ENCODE measurements around the gene ACSL5.

The ACSL5 gene, protein sequence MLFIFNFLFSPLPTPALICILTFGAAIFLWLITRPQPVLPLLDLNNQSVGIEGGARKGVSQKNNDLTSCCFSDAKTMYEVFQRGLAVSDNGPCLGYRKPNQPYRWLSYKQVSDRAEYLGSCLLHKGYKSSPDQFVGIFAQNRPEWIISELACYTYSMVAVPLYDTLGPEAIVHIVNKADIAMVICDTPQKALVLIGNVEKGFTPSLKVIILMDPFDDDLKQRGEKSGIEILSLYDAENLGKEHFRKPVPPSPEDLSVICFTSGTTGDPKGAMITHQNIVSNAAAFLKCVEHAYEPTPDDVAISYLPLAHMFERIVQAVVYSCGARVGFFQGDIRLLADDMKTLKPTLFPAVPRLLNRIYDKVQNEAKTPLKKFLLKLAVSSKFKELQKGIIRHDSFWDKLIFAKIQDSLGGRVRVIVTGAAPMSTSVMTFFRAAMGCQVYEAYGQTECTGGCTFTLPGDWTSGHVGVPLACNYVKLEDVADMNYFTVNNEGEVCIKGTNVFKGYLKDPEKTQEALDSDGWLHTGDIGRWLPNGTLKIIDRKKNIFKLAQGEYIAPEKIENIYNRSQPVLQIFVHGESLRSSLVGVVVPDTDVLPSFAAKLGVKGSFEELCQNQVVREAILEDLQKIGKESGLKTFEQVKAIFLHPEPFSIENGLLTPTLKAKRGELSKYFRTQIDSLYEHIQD

DNA sequence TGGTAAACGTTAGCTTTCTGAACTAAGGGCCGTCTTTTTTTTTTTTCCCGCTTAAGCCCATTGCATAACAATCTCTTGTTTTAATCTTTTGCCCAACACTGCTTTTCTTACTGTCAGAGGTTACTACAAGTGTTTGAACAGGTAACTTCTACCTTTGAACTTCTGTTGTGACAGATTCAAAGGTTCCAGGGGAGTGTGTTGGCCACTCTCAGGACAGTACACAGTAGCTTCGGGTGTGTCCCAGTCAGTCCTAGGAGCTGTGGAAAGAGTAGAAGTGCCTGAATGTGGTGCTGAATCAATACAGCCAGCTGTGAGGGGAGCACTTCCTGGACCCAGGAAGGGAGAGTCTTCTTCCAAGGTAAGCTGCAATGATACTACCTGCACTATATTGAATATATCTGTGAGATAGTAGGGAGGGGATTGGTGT lies at the start of gene ACSL5:
ACSL5 (plus strand) TSS at position 205 of the 427 bp plus-strand sequence. CDS start 20,831 bp downstream, outside the sequence.
- DNase-seq: no peak

DNA sequence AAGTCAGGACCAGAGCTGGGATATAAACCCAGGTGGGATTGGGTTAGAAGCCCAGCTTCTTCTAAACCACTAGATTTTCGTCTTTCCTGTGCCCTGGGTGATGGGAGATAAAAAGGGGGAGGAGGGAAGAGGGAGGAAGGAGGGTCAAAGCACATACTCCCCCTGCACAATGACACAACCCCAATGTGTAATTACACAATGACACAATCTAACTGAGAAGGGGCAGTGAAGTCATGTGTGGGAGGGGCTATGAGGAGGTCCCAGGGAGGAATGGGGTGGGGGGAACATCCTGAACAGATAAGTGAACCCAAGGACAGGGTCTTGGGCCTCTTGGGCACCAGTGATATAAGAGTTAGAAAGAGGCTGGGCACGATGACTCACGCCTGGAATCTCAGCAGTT lies 46.2 kb upstream of the ACSL5 start:
- DNase-seq: no peak

DNA sequence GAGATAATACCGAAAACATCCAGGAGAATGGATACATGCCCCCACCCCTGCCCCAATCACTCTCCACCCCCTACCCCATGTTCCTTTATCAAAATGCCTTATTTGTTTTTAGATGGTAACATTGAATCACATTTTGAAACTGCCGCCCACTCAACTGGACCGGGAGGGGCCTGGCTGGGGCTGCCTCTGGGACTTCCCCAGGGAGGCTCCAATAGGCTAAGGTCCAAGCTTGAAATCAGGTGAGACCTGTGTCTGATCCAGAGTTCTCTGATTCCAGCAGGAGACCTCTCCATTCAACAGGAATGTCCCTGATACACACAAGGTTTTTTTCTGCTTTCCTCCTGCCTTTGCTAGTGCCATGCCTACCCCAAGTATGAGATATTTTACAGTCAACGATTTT lies 43.8 kb upstream of the ACSL5 start:
- DNase-seq: no peak

GRCh38 chr10:112330607-112331160 lies 43.2 kb upstream of the ACSL5 start:
- DNase-seq: no peak

- no peak for DNase-seq
These were observed 41.9 kb upstream of the ACSL5 start for GRCh38 chr10:112332022-112332421.

- DNase-seq: no peak
These were observed 41.2 kb upstream of the ACSL5 start for GRCh38 chr10:112332509-112333228.

DNA sequence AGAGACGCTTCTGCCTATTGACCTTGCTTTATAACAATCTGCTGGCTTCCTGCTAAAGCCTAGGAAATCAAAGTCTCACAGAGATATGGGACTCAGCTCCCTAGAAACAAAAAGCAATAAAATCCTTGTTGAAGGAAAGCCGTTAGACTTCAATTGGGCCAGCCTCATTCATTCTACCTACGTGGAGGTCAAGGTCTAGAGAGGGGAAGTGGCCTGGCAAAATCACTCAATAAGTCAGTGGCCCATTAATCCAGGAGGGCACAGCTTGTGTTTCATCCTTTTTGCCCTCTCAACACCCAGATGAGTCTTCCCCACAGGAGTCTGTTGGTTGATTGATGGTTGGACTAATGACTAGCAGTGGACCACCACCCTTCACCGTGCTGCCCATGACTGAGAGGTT lies 40.5 kb upstream of the ACSL5 start:
- DNase-seq: no peak

GRCh38 chr10:112335111-112335867 lies 38.6 kb upstream of the ACSL5 start:
- DNase-seq: no peak

- no peak for DNase-seq
These were observed 38.0 kb upstream of the ACSL5 start for GRCh38 chr10:112335868-112336265.

- DNase-seq: no peak
These were observed 37.2 kb upstream of the ACSL5 start for GRCh38 chr10:112336556-112337201.

DNA sequence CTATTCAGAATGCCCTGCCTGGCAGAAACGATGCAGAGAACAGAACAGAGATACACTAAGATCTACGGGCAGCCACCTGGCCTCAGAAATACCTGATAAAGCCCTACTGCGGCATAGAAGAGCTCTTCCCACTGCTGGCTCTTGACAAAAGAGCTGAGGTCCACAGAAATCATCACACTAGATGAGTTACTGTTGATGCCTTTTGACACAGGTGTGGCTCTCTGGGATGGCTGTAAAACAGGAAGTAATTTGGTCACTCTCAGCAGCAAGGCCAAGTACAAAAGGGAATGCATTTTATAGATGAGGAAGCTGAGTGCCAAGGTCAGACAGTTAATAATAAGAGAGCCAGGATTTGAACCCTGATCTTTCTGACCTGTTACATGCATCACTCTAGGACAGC lies 35.0 kb upstream of the ACSL5 start:
- no peak for DNase-seq

DNA sequence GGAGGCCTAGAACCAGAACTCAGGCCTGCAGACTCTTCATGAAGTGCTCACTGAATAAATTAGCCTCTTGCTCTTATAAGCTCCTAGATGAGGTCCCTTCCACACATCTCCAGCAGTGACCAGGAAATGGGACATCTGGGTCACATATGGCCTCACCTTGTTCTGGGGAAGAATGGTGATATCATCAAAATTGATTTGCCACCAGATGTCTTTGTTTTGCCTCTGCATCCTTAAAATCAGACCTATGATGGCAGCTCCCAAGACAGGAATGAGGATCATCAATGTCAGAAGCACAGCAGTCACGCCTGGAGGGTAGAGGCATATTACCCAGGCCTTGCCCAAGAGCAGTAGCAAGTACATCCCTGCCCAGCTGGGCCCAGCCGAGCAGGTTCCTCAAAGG lies 33.3 kb upstream of the ACSL5 start:
- DNase-seq: no peak

GRCh38 chr10:112343056-112343806 lies 30.7 kb upstream of the ACSL5 start:
- no peak for DNase-seq

- DNase-seq: no peak
These were observed 29.7 kb upstream of the ACSL5 start for GRCh38 chr10:112344261-112344660.

- no peak for DNase-seq
These were observed 28.7 kb upstream of the ACSL5 start for GRCh38 chr10:112345202-112345601.

DNA sequence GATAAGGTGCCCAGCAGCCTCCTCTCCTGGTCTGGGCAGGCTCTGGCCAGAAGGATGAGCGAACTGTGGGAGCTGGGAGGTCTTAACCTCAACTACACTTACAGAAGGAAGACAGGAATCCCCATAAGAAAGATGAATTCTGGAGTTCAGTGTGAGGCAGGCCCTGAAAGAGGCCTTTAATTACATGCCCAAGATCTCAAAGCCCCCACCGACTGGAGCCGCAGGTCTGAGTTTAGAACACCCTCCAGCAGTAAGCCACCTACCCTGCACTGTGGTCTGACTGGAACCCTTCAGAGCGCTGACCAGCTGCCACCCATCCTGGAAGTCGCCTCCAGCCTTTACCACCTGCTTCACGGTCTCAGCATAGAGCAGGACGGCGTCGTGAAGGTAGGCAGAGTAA lies 28.2 kb upstream of the ACSL5 start:
- DNase-seq: no peak

- no peak for DNase-seq
These were observed 27.1 kb upstream of the ACSL5 start for GRCh38 chr10:112346774-112347173.

- DNase-seq: no peak
These were observed 25.9 kb upstream of the ACSL5 start for GRCh38 chr10:112347709-112348671.

- no peak for DNase-seq
These were observed 25.2 kb upstream of the ACSL5 start for GRCh38 chr10:112348759-112349158.

DNA sequence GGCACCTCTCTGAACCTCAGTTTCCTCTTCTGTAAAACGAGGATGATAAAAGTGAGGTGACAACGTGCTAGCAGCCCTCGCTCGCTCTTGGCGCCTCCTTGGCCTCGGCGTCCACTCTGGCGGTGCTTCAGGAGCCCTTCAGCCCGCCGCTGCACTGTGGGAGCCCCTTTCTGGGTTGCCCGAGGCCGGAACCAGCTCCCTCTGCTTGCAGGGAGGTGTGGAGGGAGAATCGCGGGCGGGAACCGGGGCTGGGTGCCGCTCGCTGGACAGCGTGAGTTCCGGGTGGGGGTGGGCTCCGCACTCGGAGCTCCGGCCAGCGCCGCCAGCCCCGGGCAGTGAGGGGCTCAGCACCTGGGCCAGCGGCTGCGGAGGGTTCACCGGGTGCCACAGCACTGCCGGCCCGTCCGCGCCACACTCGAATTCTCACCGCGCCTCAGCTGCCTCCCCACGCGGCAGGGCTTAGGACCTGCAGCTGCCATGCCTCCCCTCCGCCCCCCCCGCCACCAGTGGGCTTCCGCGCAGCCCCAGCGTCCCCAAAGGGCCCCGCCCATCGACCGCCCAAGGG lies 24.3 kb upstream of the ACSL5 start:
- DNase-seq: no peak

All from NCI-H82 (cell line).